Brain microvascular endothelial cell (primary cell): Measurements from ENCODE around the gene PCDHGA2.
"Not testable (repeated sequence)": the region's sequence is repeated elsewhere in the genome, so short reads cannot be mapped to it uniquely, and the experiment has no call there.

Experiments used
- DNase-seq: peaks from one replicate; pipeline ENCODE4 v3.0.0-alpha.2; 2020
- H3K27ac ChIP-seq: fragments of 250-450 bp; sonication (Bioruptor Pico); 2 replicates; pipeline ENCODE4 v1.5.1; 2020; ENCODE audit warnings: mild to moderate bottlenecking, moderate library complexity
- H3K27me3 ChIP-seq: fragments of 250-450 bp; sonication (Bioruptor Pico); replicated peaks from 2 replicates; pipeline ENCODE4 v1.5.1; 2020; ENCODE audit warnings: mild to moderate bottlenecking
- H3K36me3 ChIP-seq: fragments of 250-450 bp; sonication (Bioruptor Pico); replicated peaks from 2 replicates; pipeline ENCODE4 v1.5.1; 2020; ENCODE audit warnings: mild to moderate bottlenecking
- H3K4me3 ChIP-seq: 2 replicates; pipeline ENCODE4 v1.5.1; 2011; ENCODE audit warnings: low read depth, mild to moderate bottlenecking, control low read depth, low read length, moderate library complexity
- CTCF ChIP-seq: IDR thresholded peaks from 2 replicates; pipeline ENCODE4 v1.5.1; 2011; ENCODE audit warnings: low read depth, mild to moderate bottlenecking, moderate library complexity, low read length, control low read depth, inconsistent platforms; ENCODE audit errors: missing control alignments
- in situ Hi-C: cut with HindIII; loops from 2 replicates; pipeline ENCODE4 v1.10.0; 2017; ENCODE audit warnings: low sequenced_read_pairs, low pct_ligation_motif_present

Gene PCDHGA2

GRCh38 chr5:141328231-141328630, 10.3 kb upstream of the PCDHGA2 start:
- no peak for DNase-seq
- H3K36me3 ChIP-seq: no peaks in the 10 kb centered on the region
- H3K27me3 ChIP-seq: no peaks in the 10 kb centered on the region
- no peak overlapping the region for H3K27ac ChIP-seq
- H3K4me3 ChIP-seq: no peak overlapping the region
- TF ChIP-seq CTCF: no peak
- in situ Hi-C loops: no loop called here

GRCh38 chr5:141330299-141331080, 8.1 kb upstream of the PCDHGA2 start, which contains the start of gene PCDHGA1:
PCDHGA1 (plus strand) TSS chr5:141330514.
- no peaks in the 10 kb centered on the region for H3K27me3 ChIP-seq
- peak; percentile 49 for TF ChIP-seq CTCF

GRCh38 chr5:141332571-141332970, 6.0 kb upstream of the PCDHGA2 start:
- DNase-seq, H3K4me3 ChIP-seq, in situ Hi-C loops, H3K27ac ChIP-seq, H3K36me3 ChIP-seq, H3K27me3 ChIP-seq: not testable (repeated sequence)

More at GRCh38 chr5:141330299-141331080, 8.1 kb upstream of the PCDHGA2 start, which contains the start of gene PCDHGA1:
- in situ Hi-C loops: no loop called here
- H3K4me3 ChIP-seq: peak within 1 kb of the TSS; percentile 13
- H3K27ac ChIP-seq: no peak within 1 kb of the TSS
- peak; percentile 66 for DNase-seq
- no peaks in the 10 kb centered on the region for H3K36me3 ChIP-seq

GRCh38 chr5:141340781-141341354, 2.3 kb downstream of the PCDHGA2 start:
- H3K27me3 ChIP-seq, H3K4me3 ChIP-seq, H3K36me3 ChIP-seq, in situ Hi-C loops, H3K27ac ChIP-seq, DNase-seq: not testable (repeated sequence)

GRCh38 chr5:141342773-141343172, 4.2 kb downstream of the PCDHGA2 start:
- in situ Hi-C loops: no loop called here
- no peak overlapping the region for H3K4me3 ChIP-seq
- no peak for TF ChIP-seq CTCF
- H3K27ac ChIP-seq: no peak overlapping the region
- H3K27me3 ChIP-seq: no peaks in the 10 kb centered on the region
- DNase-seq: no peak
- H3K36me3 ChIP-seq: no peaks in the 10 kb centered on the region

GRCh38 chr5:141343242-141343952, 4.8 kb downstream of the PCDHGA2 start, which contains the start of gene PCDHGA3:
PCDHGA3 (plus strand) TSS chr5:141343829; CDS start chr5:141344034, 205 bp downstream.
- peak; percentile 58 for TF ChIP-seq CTCF
- in situ Hi-C loops: no loop called here
- Histone ChIP-seq H3K27ac (no peak within 1 kb of the TSS), H3K36me3 (no peaks in the 10 kb centered on the region), H3K27me3 (no peaks in the 10 kb centered on the region), H3K4me3 (peak within 1 kb of the TSS; percentile 38)
- DNase-seq: peak; percentile 58
